HepG2 (cell line): ENCODE results near the gene CGNL1. TPM values are rescaled to one million over a fixed set of nuclear protein-coding genes. Genes with fewer than 3 reads are reported as not detected.
A peak's percentile ranks its signal among the peaks of the same experiment; 100 is the strongest.

Experiments
- CEBPG ChIP-seq: IDR thresholded peaks from 2 replicates; pipeline ENCODE4 v1.6.1; 2016
- EED ChIP-seq: sonication (generic); formaldehyde crosslinking; IDR thresholded peaks from 2 replicates; pipeline ENCODE4 v1.5.0; 2020; ENCODE audit warnings: mild to moderate bottlenecking, missing genetic modification reagents
- FIP1L1 ChIP-seq: fragments of 200-400 bp; formaldehyde crosslinking; IDR thresholded peaks from 2 replicates; pipeline ENCODE4 v1.6.1; 2018; ENCODE audit warnings: low read depth, mild to moderate bottlenecking, low read length, moderate library complexity, borderline replicate concordance; ENCODE audit not compliant: insufficient read depth
- FOXA1 ChIP-seq, 2 experiments: fragments of 450-650 bp in 1 of 2; sonication (generic) in 1 of 2; formaldehyde crosslinking in 1 of 2; IDR thresholded peaks; 2 replicates each; pipeline versions ENCODE4 v1.4.0 to v1.6.1; 2016 to 2020; ENCODE audit warnings: missing genetic modification reagents in 1 of 2
- FOXO1 ChIP-seq: sonication (generic); formaldehyde crosslinking; IDR thresholded peaks from 2 replicates; pipeline ENCODE4 v1.4.0; 2020; ENCODE audit warnings: missing genetic modification reagents
- GLMP ChIP-seq: sonication (generic); formaldehyde crosslinking; IDR thresholded peaks from 2 replicates; pipeline ENCODE4 v1.9.0; 2021; ENCODE audit warnings: missing genetic modification reagents, mild to moderate bottlenecking, borderline replicate concordance
- GPN1 ChIP-seq: sonication (generic); formaldehyde crosslinking; IDR thresholded peaks from 2 replicates; pipeline ENCODE4 v1.5.1; 2020; ENCODE audit warnings: missing genetic modification reagents, borderline replicate concordance
- HNRNPH1 ChIP-seq: fragments of 200-400 bp; formaldehyde crosslinking; optimal IDR thresholded peaks from 2 replicates; pipeline ENCODE3; 2017; ENCODE audit warnings: mild to moderate bottlenecking, low read depth, low read length
- HNRNPL ChIP-seq: fragments of 200-400 bp; formaldehyde crosslinking; IDR thresholded peaks from 2 replicates; pipeline ENCODE4 v1.6.1; 2017; ENCODE audit warnings: mild to moderate bottlenecking, low read depth, low read length
- NFKB2 ChIP-seq: sonication (generic); formaldehyde crosslinking; IDR thresholded peaks from 2 replicates; pipeline ENCODE4 v1.4.0; 2020; ENCODE audit warnings: missing genetic modification reagents, borderline replicate concordance
- RAD21 ChIP-seq: fragments of 450-650 bp; formaldehyde crosslinking; IDR thresholded peaks from 2 replicates; pipeline ENCODE4 v1.5.0; 2020; ENCODE audit warnings: mild to moderate bottlenecking
- RBAK ChIP-seq: sonication (generic); formaldehyde crosslinking; IDR thresholded peaks from 2 replicates; pipeline ENCODE4 v1.5.1; 2020; ENCODE audit warnings: mild to moderate bottlenecking, missing genetic modification reagents
- RNF2 ChIP-seq: fragments of 450-650 bp; conservative IDR thresholded peaks from 2 replicates; pipeline ENCODE4 v1.6.1; 2016; ENCODE audit warnings: low read depth
- TMF1 ChIP-seq: sonication (generic); formaldehyde crosslinking; IDR thresholded peaks from 2 replicates; pipeline ENCODE4 v1.8.1; 2022; ENCODE audit warnings: low read depth, missing genetic modification reagents
- ZFP1 ChIP-seq: IDR thresholded peaks from 2 replicates; pipeline ENCODE4 v1.6.1; 2016
- ZNF33B ChIP-seq: sonication (generic); formaldehyde crosslinking; IDR thresholded peaks from 2 replicates; pipeline ENCODE4 v1.5.1; 2020; ENCODE audit warnings: mild to moderate bottlenecking, missing genetic modification reagents
- ZNF552 ChIP-seq: sonication (generic); formaldehyde crosslinking; IDR thresholded peaks from 2 replicates; pipeline ENCODE4 v1.9.0; 2022; ENCODE audit warnings: missing genetic modification reagents, mild to moderate bottlenecking, borderline replicate concordance
- ZNF639 ChIP-seq: conservative IDR thresholded peaks from 2 replicates; pipeline ENCODE4 v1.6.1; 2018; ENCODE audit warnings: missing genetic modification reagents
- ZNF772 ChIP-seq: sonication (generic); formaldehyde crosslinking; IDR thresholded peaks from 2 replicates; pipeline ENCODE4 v1.5.0; 2020; ENCODE audit warnings: mild to moderate bottlenecking, missing genetic modification reagents
- polyA plus RNA-seq, 8 experiments: library from polyadenylated mRNA; depleted of rRNA in 3 of 8; stranded (reverse) in 7 of 8; unstranded in 1 of 8; fragments of >200 nt; fragmentation: Illumina TruSeq in 4 of 8; extraction: Trizol in 4 of 8; gene quantifications; 2 replicates each; pipeline versions ENCODE4 v1.2.1 to v1.2.3, GENCODE V29; 2011 to 2016; ENCODE audit warnings: low read depth in 4 of 8, missing spikeins in 1 of 8, mixed read lengths in 1 of 8; ENCODE audit not compliant: insufficient read depth in 1 of 8
- total RNA-seq, 5 experiments: library from RNA; depleted of rRNA; stranded (reverse); fragments of >200 nt; fragmentation: Illumina TruSeq; extraction: Trizol; gene quantifications; 2 replicates each; pipeline ENCODE4 v1.2.3, GENCODE V29; 2016; ENCODE audit warnings: low read depth in 1 of 5
- TF ChIP-seq, protein P1 (sequence below): sonication (generic); formaldehyde crosslinking; IDR thresholded peaks from 2 replicates; pipeline ENCODE4 v1.8.1; 2022; ENCODE audit warnings: low read depth, mild to moderate bottlenecking, missing genetic modification reagents
- TF ChIP-seq, protein P2 (sequence below): sonication (generic); formaldehyde crosslinking; IDR thresholded peaks from 2 replicates; pipeline ENCODE4 v1.5.0; 2020; ENCODE audit warnings: mild to moderate bottlenecking, missing genetic modification reagents
- TF ChIP-seq, protein P3 (sequence below): sonication (generic); formaldehyde crosslinking; IDR thresholded peaks from 2 replicates; pipeline ENCODE4 v1.8.0; 2022; ENCODE audit warnings: missing genetic modification reagents, mild to moderate bottlenecking, inconsistent platforms, borderline replicate concordance

The CGNL1 gene
- total and polyA plus RNA-seq, 2 of the 13 experiments (the other 11 are each of a cell fraction or from before 2014, with no cell fraction given), result 5.6 to 15.6 TPM

- TF ChIP-seq GLMP (CRISPR knock-in tag), result no peak
- TF ChIP-seq, protein P1, sequence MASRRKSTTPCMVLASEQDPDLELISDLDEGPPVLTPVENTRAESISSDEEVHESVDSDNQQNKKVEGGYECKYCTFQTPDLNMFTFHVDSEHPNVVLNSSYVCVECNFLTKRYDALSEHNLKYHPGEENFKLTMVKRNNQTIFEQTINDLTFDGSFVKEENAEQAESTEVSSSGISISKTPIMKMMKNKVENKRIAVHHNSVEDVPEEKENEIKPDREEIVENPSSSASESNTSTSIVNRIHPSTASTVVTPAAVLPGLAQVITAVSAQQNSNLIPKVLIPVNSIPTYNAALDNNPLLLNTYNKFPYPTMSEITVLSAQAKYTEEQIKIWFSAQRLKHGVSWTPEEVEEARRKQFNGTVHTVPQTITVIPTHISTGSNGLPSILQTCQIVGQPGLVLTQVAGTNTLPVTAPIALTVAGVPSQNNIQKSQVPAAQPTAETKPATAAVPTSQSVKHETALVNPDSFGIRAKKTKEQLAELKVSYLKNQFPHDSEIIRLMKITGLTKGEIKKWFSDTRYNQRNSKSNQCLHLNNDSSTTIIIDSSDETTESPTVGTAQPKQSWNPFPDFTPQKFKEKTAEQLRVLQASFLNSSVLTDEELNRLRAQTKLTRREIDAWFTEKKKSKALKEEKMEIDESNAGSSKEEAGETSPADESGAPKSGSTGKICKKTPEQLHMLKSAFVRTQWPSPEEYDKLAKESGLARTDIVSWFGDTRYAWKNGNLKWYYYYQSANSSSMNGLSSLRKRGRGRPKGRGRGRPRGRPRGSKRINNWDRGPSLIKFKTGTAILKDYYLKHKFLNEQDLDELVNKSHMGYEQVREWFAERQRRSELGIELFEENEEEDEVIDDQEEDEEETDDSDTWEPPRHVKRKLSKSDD (CRISPR knock-in tag), result no peak
- no peak for TF ChIP-seq FIP1L1
- TF ChIP-seq ZNF772 (CRISPR knock-in tag), result peak; percentile 94
- TF ChIP-seq ZFP1 (CRISPR knock-in tag), result peak; percentile 25; the same call in 1 of the 2 replicates
- TF ChIP-seq, protein P2, sequence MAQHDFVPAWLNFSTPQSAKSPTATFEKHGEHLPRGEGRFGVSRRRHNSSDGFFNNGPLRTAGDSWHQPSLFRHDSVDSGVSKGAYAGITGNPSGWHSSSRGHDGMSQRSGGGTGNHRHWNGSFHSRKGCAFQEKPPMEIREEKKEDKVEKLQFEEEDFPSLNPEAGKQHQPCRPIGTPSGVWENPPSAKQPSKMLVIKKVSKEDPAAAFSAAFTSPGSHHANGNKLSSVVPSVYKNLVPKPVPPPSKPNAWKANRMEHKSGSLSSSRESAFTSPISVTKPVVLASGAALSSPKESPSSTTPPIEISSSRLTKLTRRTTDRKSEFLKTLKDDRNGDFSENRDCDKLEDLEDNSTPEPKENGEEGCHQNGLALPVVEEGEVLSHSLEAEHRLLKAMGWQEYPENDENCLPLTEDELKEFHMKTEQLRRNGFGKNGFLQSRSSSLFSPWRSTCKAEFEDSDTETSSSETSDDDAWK (CRISPR knock-in tag), result no peak
- TF ChIP-seq ZNF552, result peak; percentile 89
- peak; percentile 72 for TF ChIP-seq FOXO1 (CRISPR knock-in tag)
- peak; percentile 98 for TF ChIP-seq RNF2
- TF ChIP-seq RBAK (CRISPR knock-in tag), result no peak
- TF ChIP-seq HNRNPH1, result no peak
- TF ChIP-seq TMF1 (CRISPR knock-in tag), result peak; percentile 63; the same call in 1 of the 2 replicates
- TF ChIP-seq ZNF639 (CRISPR knock-in tag), result no peak; the same call in 1 of the 2 replicates
- TF ChIP-seq EED, result no peak
- no peak for TF ChIP-seq FOXA1 (IDR thresholded peaks at IDR 0.05)
- peak; percentile 57; the same call in 1 of the 2 replicates for TF ChIP-seq FOXA1 (CRISPR knock-in tag; IDR thresholded peaks at IDR 0.05)
- TF ChIP-seq, protein P3, sequence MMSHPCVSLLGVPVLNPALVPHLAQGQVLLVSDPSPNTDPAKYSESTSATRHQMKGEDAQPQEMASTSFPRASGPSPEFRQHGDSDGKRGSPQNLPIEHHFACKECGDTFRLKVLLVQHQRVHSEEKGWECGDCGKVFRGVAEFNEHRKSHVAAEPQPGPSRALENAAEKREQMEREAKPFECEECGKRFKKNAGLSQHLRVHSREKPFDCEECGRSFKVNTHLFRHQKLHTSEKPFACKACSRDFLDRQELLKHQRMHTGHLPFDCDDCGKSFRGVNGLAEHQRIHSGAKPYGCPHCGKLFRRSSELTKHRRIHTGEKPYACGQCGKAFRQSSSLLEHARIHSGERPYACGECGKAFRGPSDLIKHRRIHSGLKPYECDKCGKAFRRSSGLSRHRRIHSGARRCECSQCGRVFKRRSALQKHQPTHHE (CRISPR knock-in tag), result peak; percentile 82; the same call in 1 of the 2 replicates
- peak; percentile 76 for TF ChIP-seq NFKB2 (CRISPR knock-in tag)
- no peak for TF ChIP-seq GPN1 (CRISPR knock-in tag)
- 0 out of 2 replicates have a peak, but pooled peaks have one; percentile 43 for TF ChIP-seq HNRNPL
- peak; percentile 33; the same call in 1 of the 2 replicates for TF ChIP-seq CEBPG
- peak; percentile 76; the same call in 1 of the 2 replicates for TF ChIP-seq ZNF33B (CRISPR knock-in tag)
- 0 out of 2 replicates have a peak, but pooled peaks have one; percentile 29 for TF ChIP-seq RAD21 (CRISPR knock-in tag)
Measured at GRCh38 chr15:57477736-57478522, 101.6 kb downstream of the CGNL1 start (continued).
